Stimulated activated naive CD8-positive, alpha-beta T cell treated with anti-CD3 and anti-CD28 coated beads, Interleukin-15, amount 100 ng/mL, for 72 hours (primary cell): ENCODE results near the gene CYREN.

ENCODE experiments used
- ATAC-seq: fragments of 150-1000 bp; cut with Tn5 transposase; 2 replicates; pipeline ENCODE4 v1.10.0; 2021; ENCODE audit warnings: mild to moderate bottlenecking, moderate library complexity
- DNase-seq, 2 donors: peaks; one replicate each; pipeline ENCODE4 v3.0.0; 2021 to 2022
- H3K27ac Mint-ChIP-seq, 2 donors: one replicate each; pipeline ENCODE4 v1.8.0; 2022; ENCODE audit warnings: mild to moderate bottlenecking in 2 of 2, mixed read lengths in 2 of 2, moderate library complexity in 2 of 2
- H3K27me3 Mint-ChIP-seq: one replicate; pipeline ENCODE4 v1.8.0; 2022; ENCODE audit warnings: mixed read lengths
- H3K4me1 Mint-ChIP-seq: one replicate; pipeline ENCODE4 v1.8.0; 2022; ENCODE audit warnings: mild to moderate bottlenecking, mixed read lengths
- H3K4me3 Mint-ChIP-seq, 2 donors: one replicate each; pipeline ENCODE4 v1.8.0; 2022; ENCODE audit warnings: mild to moderate bottlenecking in 2 of 2, mixed read lengths in 2 of 2, moderate library complexity in 1 of 2
- H3K9me3 Mint-ChIP-seq, 2 donors: one replicate each; pipeline ENCODE4 v1.8.0; 2022; ENCODE audit warnings: mixed read lengths in 2 of 2

Gene CYREN

GRCh38 chr7:135204876-135205275 lies 34.4 kb upstream of the CYREN start:
- H3K4me3 Mint-ChIP-seq: no peak overlapping the region
- H3K27me3 Mint-ChIP-seq: no peaks in the 10 kb centered on the region

GRCh38 chr7:135204341-135204749 lies 33.8 kb upstream of the CYREN start:
- Mint-ChIP-seq H3K27me3 (no peaks in the 10 kb centered on the region), H3K9me3 (no peaks in the 10 kb centered on the region), H3K4me3 (no peak overlapping the region), H3K27ac (no peak overlapping the region), H3K4me1 (peaks cover 62% of the 10 kb centered on the region)
- DNase-seq (no peak), ATAC-seq (no peak)

More at GRCh38 chr7:135204876-135205275, 34.4 kb upstream of the CYREN start:
- H3K4me1 Mint-ChIP-seq: peaks cover 64% of the 10 kb centered on the region
- no peaks in the 10 kb centered on the region for H3K9me3 Mint-ChIP-seq
- ATAC-seq: no peak
- H3K27ac Mint-ChIP-seq: no peak overlapping the region
- DNase-seq: no peak

- Mint-ChIP-seq H3K9me3 (no peaks in the 10 kb centered on the region), H3K27ac (peak overlapping the region in 1 of 2 donors; percentile 27), H3K27me3 (no peaks in the 10 kb centered on the region), H3K4me1 (peaks cover 41% of the 10 kb centered on the region), H3K4me3 (no peak overlapping the region)
- ATAC-seq (no peak), DNase-seq (no peak)
Measured at GRCh38 chr7:135201350-135201749, 30.8 kb upstream of the CYREN start.

- peaks cover 37% of the 10 kb centered on the region for H3K4me1 Mint-ChIP-seq
- no peak overlapping the region for H3K4me3 Mint-ChIP-seq
- no peaks in the 10 kb centered on the region for H3K27me3 Mint-ChIP-seq
- ATAC-seq: no peak
- DNase-seq: no peak
- H3K9me3 Mint-ChIP-seq: no peaks in the 10 kb centered on the region
- H3K27ac Mint-ChIP-seq: peak overlapping the region in 1 of 2 donors; percentile 22
Measured at GRCh38 chr7:135200821-135201331, 30.4 kb upstream of the CYREN start.

- ATAC-seq (no peak), DNase-seq (no peak)
- H3K27ac Mint-ChIP-seq: no peak overlapping the region
- H3K4me3 Mint-ChIP-seq: no peak overlapping the region
- H3K4me1 Mint-ChIP-seq: peaks cover 28% of the 10 kb centered on the region
- H3K27me3 Mint-ChIP-seq: no peaks in the 10 kb centered on the region
- H3K9me3 Mint-ChIP-seq: no peaks in the 10 kb centered on the region
Measured at GRCh38 chr7:135199439-135199838, 28.9 kb upstream of the CYREN start.

- peaks cover 17% of the 10 kb centered on the region for H3K4me1 Mint-ChIP-seq
- DNase-seq: no peak
- no peak overlapping the region for H3K4me3 Mint-ChIP-seq
- no peaks in the 10 kb centered on the region for H3K27me3 Mint-ChIP-seq
- H3K9me3 Mint-ChIP-seq: no peaks in the 10 kb centered on the region
- no peak overlapping the region for H3K27ac Mint-ChIP-seq
- ATAC-seq: no peak
Measured at GRCh38 chr7:135197906-135198655, 27.6 kb upstream of the CYREN start.

- H3K4me3 Mint-ChIP-seq: no peak overlapping the region
- ATAC-seq: no peak
- H3K4me1 Mint-ChIP-seq: peaks cover 14% of the 10 kb centered on the region
- H3K9me3 Mint-ChIP-seq: no peaks in the 10 kb centered on the region
- H3K27me3 Mint-ChIP-seq: no peaks in the 10 kb centered on the region
- H3K27ac Mint-ChIP-seq: no peak overlapping the region
- DNase-seq: no peak
Measured at GRCh38 chr7:135197343-135197742, 26.8 kb upstream of the CYREN start.

- ATAC-seq: peak; percentile 17
Measured at GRCh38 chr7:135195968-135196629, 25.6 kb upstream of the CYREN start.

GRCh38 chr7:135195156-135195555 lies 24.6 kb upstream of the CYREN start:
- ATAC-seq: no peak
- no peak overlapping the region for H3K27ac Mint-ChIP-seq
- no peaks in the 10 kb centered on the region for H3K9me3 Mint-ChIP-seq
- H3K27me3 Mint-ChIP-seq: no peaks in the 10 kb centered on the region
- no peak for DNase-seq
- no peak overlapping the region for H3K4me3 Mint-ChIP-seq
- peaks cover 11% of the 10 kb centered on the region for H3K4me1 Mint-ChIP-seq

More at GRCh38 chr7:135195968-135196629, 25.6 kb upstream of the CYREN start:
- Mint-ChIP-seq H3K4me3 (no peak overlapping the region), H3K9me3 (no peaks in the 10 kb centered on the region), H3K27ac (no peak overlapping the region), H3K27me3 (no peaks in the 10 kb centered on the region), H3K4me1 (peaks cover 11% of the 10 kb centered on the region)
- no peak for DNase-seq

- peaks cover 11% of the 10 kb centered on the region for H3K4me1 Mint-ChIP-seq
- H3K27ac Mint-ChIP-seq: no peak overlapping the region
- DNase-seq (no peak), ATAC-seq (no peak)
- H3K27me3 Mint-ChIP-seq: no peaks in the 10 kb centered on the region
- H3K9me3 Mint-ChIP-seq: no peaks in the 10 kb centered on the region
- no peak overlapping the region for H3K4me3 Mint-ChIP-seq
Measured at GRCh38 chr7:135194494-135195095, 24.1 kb upstream of the CYREN start.

GRCh38 chr7:135193615-135194081 lies 23.1 kb upstream of the CYREN start:
- Mint-ChIP-seq H3K27me3 (no peaks in the 10 kb centered on the region), H3K27ac (peak overlapping the region in 1 of 2 donors; percentile 54), H3K9me3 (no peaks in the 10 kb centered on the region), H3K4me1 (peaks cover 2% of the 10 kb centered on the region), H3K4me3 (no peak overlapping the region)
- ATAC-seq (no peak), DNase-seq (no peak)

GRCh38 chr7:135192914-135193536 lies 22.5 kb upstream of the CYREN start:
- H3K27ac Mint-ChIP-seq: peak overlapping the region in 1 of 2 donors; percentile 68
- H3K27me3 Mint-ChIP-seq: no peaks in the 10 kb centered on the region
- no peak overlapping the region for H3K4me3 Mint-ChIP-seq
- no peaks in the 10 kb centered on the region for H3K9me3 Mint-ChIP-seq
- DNase-seq (no peak), ATAC-seq (no peak)
- H3K4me1 Mint-ChIP-seq: no peaks in the 10 kb centered on the region

- peaks cover 11% of the 10 kb centered on the region for H3K4me1 Mint-ChIP-seq
- ATAC-seq (no peak), DNase-seq (no peak)
- no peaks in the 10 kb centered on the region for H3K9me3 Mint-ChIP-seq
- peak overlapping the region in 1 of 2 donors; percentile 2 for H3K27ac Mint-ChIP-seq
- H3K4me3 Mint-ChIP-seq: no peak overlapping the region
- H3K27me3 Mint-ChIP-seq: no peaks in the 10 kb centered on the region
Measured at GRCh38 chr7:135190703-135191102, 20.2 kb upstream of the CYREN start.

GRCh38 chr7:135189961-135190360 lies 19.5 kb upstream of the CYREN start:
- Mint-ChIP-seq H3K4me1 (peaks cover 11% of the 10 kb centered on the region), H3K27ac (no peak overlapping the region), H3K27me3 (no peaks in the 10 kb centered on the region), H3K9me3 (no peaks in the 10 kb centered on the region), H3K4me3 (no peak overlapping the region)
- ATAC-seq (no peak), DNase-seq (no peak)

GRCh38 chr7:135189221-135189662 lies 18.7 kb upstream of the CYREN start:
- Mint-ChIP-seq H3K27me3 (no peaks in the 10 kb centered on the region), H3K27ac (peak overlapping the region in 1 of 2 donors; percentile 93), H3K4me1 (peaks cover 11% of the 10 kb centered on the region), H3K4me3 (no peak overlapping the region), H3K9me3 (no peaks in the 10 kb centered on the region)
- ATAC-seq (no peak), DNase-seq (no peak)
